Fibroblast of the aortic adventitia (primary cell): Measurements from ENCODE around the gene NTN4. TPM values are rescaled to one million over a fixed set of nuclear protein-coding genes. Genes with fewer than 3 reads are reported as not detected.
A peak's percentile ranks its signal among the peaks of the same experiment; 100 is the strongest.

Source experiments
- DNase-seq: peaks from one replicate; pipeline ENCODE4 v3.0.0-alpha.2; 2010; ENCODE audit warnings: low read depth
- H3K4me3 ChIP-seq: 2 replicates; pipeline ENCODE4 v1.5.1; 2011; ENCODE audit warnings: low read depth, mild to moderate bottlenecking, control low read depth, low read length, moderate library complexity
- small RNA-seq: library from RNA; depleted of rRNA; stranded (forward); fragments of <200 nt; gene quantifications from one replicate; pipeline ENCODE3, GENCODE V24; 2012
- total RNA-seq: library from RNA; depleted of rRNA; stranded (reverse); fragments of >200 nt; gene quantifications from 2 replicates; pipeline ENCODE4 v1.2.3, GENCODE V29; 2012; ENCODE audit warnings: low replicate concordance
- TF ChIP-seq, protein P1 (sequence below): IDR thresholded peaks from 2 replicates; pipeline ENCODE4 v1.5.1; 2011; ENCODE audit warnings: mild to moderate bottlenecking, low read length, control low read depth, inconsistent platforms; ENCODE audit not compliant: insufficient read depth

NTN4 gene
- total RNA-seq, 1 donor, result 71.8 TPM

DNA sequence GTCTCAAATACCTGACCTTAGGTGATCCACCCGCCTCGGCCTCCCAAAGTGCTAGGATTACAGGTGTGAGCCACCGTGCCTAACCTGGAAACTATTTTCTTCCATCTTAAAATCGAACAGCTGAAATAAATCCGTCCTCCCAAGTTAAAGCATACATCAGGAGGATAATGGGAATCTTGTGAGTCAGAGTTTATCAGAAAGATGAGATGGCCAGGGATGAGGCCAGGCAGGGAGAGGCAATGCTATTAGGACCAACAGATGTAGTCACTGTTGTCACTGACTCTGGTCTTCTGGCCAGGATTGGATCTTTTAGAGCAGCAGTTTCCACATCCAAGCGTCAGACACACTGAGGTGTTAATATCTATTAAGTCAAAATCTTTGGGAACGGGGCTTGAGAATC, 177.5 kb downstream of the NTN4 start:
- H3K4me3 ChIP-seq, result no peak overlapping the region
- no peak for DNase-seq
- TF ChIP-seq, protein P1, sequence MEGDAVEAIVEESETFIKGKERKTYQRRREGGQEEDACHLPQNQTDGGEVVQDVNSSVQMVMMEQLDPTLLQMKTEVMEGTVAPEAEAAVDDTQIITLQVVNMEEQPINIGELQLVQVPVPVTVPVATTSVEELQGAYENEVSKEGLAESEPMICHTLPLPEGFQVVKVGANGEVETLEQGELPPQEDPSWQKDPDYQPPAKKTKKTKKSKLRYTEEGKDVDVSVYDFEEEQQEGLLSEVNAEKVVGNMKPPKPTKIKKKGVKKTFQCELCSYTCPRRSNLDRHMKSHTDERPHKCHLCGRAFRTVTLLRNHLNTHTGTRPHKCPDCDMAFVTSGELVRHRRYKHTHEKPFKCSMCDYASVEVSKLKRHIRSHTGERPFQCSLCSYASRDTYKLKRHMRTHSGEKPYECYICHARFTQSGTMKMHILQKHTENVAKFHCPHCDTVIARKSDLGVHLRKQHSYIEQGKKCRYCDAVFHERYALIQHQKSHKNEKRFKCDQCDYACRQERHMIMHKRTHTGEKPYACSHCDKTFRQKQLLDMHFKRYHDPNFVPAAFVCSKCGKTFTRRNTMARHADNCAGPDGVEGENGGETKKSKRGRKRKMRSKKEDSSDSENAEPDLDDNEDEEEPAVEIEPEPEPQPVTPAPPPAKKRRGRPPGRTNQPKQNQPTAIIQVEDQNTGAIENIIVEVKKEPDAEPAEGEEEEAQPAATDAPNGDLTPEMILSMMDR, result no peak

DNA sequence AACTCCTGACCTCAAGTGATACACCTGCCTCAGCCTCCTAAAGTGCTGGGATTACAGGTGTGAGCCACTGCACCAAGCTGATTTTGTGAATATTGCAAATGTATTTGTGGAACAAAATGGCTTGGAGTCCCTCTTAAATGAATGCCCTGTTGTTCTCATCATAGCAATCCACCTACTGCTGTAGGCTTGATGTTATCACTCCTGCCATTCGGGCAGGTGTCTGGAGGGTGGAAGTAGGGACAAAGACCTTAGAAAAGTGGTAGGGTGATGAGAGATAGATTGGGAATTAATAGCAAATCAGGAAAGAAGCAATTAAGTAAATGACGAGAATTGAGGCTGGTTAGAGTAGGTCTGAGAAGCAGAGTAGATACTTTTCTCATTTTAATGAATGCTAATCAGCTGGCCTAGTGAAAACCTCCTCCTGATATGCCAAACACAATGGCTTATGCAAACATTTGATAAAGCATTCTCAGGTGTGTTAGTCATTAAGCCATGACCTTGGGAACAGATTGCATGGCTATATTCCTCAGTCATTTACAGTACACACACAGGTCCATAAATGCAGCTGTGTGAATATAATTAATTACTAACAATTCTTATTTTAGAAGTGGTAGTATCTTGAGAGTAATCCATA, 178.8 kb downstream of the NTN4 start:
- no peak overlapping the region for H3K4me3 ChIP-seq
- no peak for DNase-seq
- TF ChIP-seq, protein P1, result no peak

DNA sequence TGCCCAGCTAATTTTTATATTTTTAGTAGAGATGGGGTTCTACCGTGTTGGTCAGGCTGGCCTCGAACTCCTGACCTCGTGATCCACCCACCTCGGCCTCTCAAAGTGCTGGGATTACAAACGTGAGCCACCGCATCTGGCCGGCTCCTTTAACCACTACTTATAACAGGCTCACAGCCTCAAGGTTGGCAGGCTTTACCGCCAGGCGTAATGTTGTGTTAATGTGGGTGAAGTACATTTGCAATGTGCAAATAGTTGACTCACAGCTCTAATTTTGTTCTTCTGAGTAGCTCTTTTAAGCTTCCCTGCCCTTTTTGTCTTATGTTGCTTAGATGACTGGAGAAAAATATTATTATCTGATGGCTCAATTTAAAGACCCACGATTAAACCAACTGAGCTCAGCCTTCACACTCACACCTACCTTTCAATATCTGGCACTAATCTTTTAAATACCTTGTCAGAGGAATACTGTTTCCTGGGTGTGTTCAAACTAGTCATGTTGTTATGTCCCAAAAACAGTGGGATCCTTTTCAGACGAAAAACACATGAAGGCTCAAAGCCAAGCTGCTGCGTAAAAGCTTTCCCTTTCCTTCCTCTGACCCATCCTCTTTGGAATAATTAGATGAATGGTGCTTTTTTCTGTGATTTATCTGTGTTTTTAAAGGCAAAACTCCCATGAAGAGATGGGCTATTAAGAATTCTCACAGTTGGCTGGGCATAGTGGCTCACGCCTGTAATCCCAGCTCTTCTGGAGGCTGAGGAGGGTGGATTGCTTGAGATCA, 182.1 kb downstream of the NTN4 start:
- H3K4me3 ChIP-seq, result no peak overlapping the region
- DNase-seq, result peak; percentile 92
- TF ChIP-seq, protein P1, result no peak

Small RNA genes within 50 kb of the gene (small RNA-seq; reads per million reads assigned to genes)
- gene RF00019 (not detected), gene RNU6-247P (not detected)

Other genes with a start within 250 kb of the NTN4 start
- 0.82 and 1.8 TPM in 2 replicates for gene USP44, start 239.3 kb downstream of the NTN4 start, total RNA-seq
- 15.0 and 22.4 TPM in 2 replicates for gene SNRPF, start 68.2 kb upstream of the NTN4 start, total RNA-seq
- not detected in 2 replicates for gene CCDC38, start 151.8 kb upstream of the NTN4 start, total RNA-seq
- gene AMDHD1, start 152.6 kb upstream of the NTN4 start, total RNA-seq, result 0.63 TPM in 1 of 2 replicates, not detected in the other
- 0.09 and 2.2 TPM in 2 replicates for gene HAL, start 205.6 kb upstream of the NTN4 start, total RNA-seq
- 68.1 and 88.2 TPM in 2 replicates for gene LTA4H, start 244.8 kb upstream of the NTN4 start, total RNA-seq